Measurements from ENCODE around the gene MEF2C.

GRCh38 chr5:88873447-88873846, 9.5 kb downstream of the MEF2C start:
- TF ChIP-seq CTCF (IDR thresholded peaks at IDR 0.05; ENCODE audit: poor library complexity, severe bottlenecking): no peak
- TF ChIP-seq POLR2AphosphoS5 (IDR thresholded peaks at IDR 0.05): no peak
- TF ChIP-seq, protein P1, sequence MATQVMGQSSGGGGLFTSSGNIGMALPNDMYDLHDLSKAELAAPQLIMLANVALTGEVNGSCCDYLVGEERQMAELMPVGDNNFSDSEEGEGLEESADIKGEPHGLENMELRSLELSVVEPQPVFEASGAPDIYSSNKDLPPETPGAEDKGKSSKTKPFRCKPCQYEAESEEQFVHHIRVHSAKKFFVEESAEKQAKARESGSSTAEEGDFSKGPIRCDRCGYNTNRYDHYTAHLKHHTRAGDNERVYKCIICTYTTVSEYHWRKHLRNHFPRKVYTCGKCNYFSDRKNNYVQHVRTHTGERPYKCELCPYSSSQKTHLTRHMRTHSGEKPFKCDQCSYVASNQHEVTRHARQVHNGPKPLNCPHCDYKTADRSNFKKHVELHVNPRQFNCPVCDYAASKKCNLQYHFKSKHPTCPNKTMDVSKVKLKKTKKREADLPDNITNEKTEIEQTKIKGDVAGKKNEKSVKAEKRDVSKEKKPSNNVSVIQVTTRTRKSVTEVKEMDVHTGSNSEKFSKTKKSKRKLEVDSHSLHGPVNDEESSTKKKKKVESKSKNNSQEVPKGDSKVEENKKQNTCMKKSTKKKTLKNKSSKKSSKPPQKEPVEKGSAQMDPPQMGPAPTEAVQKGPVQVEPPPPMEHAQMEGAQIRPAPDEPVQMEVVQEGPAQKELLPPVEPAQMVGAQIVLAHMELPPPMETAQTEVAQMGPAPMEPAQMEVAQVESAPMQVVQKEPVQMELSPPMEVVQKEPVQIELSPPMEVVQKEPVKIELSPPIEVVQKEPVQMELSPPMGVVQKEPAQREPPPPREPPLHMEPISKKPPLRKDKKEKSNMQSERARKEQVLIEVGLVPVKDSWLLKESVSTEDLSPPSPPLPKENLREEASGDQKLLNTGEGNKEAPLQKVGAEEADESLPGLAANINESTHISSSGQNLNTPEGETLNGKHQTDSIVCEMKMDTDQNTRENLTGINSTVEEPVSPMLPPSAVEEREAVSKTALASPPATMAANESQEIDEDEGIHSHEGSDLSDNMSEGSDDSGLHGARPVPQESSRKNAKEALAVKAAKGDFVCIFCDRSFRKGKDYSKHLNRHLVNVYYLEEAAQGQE (IDR thresholded peaks at IDR 0.05; ENCODE audit: borderline replicate concordance): no peak
- TF ChIP-seq EZH2 (IDR thresholded peaks at IDR 0.05; ENCODE audit: borderline replicate concordance, insufficient read depth, low read length, poor library complexity, severe bottlenecking): no peak
